GM23248 (cell line): ENCODE results near the gene MYH6. TPM values are rescaled to one million over a fixed set of nuclear protein-coding genes. Genes with fewer than 3 reads are reported as not detected.

ENCODE experiments used
- DNase-seq: peaks from one replicate; pipeline ENCODE4 v3.0.0-alpha.2; 2015
- H2AFZ ChIP-seq: fragments of 200-600 bp; sonication (generic); 2 replicates; pipeline ENCODE4 v1.6.1; 2016; ENCODE audit warnings: antibody characterized with exemption
- H3F3A ChIP-seq: fragments of 200-600 bp; sonication (generic); 2 replicates; pipeline ENCODE4 v1.6.1; 2016; ENCODE audit warnings: mild to moderate bottlenecking, antibody characterized with exemption, mixed run types; ENCODE audit not compliant: insufficient read depth
- H3K27ac ChIP-seq: fragments of 200-600 bp; sonication (generic); 2 replicates; pipeline ENCODE4 v1.5.1; 2016; ENCODE audit warnings: mild to moderate bottlenecking
- H3K27me3 ChIP-seq: fragments of 200-600 bp; sonication (generic); replicated peaks from 2 replicates; pipeline ENCODE4 v1.6.1; 2016; ENCODE audit warnings: mild to moderate bottlenecking; ENCODE audit not compliant: insufficient read depth
- H3K36me3 ChIP-seq: fragments of 200-600 bp; sonication (generic); 2 replicates; pipeline ENCODE4 v1.6.1; 2016; ENCODE audit warnings: low read depth, mild to moderate bottlenecking
- H3K4me1 ChIP-seq: fragments of 200-600 bp; sonication (generic); 2 replicates; pipeline ENCODE4 v1.6.1; 2016; ENCODE audit warnings: mild to moderate bottlenecking; ENCODE audit not compliant: insufficient read depth
- H3K4me2 ChIP-seq: fragments of 200-600 bp; sonication (generic); one replicate; pipeline ENCODE4 v1.6.1; 2016; ENCODE audit warnings: mild to moderate bottlenecking; ENCODE audit not compliant: unreplicated experiment
- H3K4me3 ChIP-seq: fragments of 200-600 bp; sonication (generic); 2 replicates; pipeline ENCODE4 v1.5.1; 2016; ENCODE audit warnings: mild to moderate bottlenecking
- H3K79me2 ChIP-seq: fragments of 200-600 bp; sonication (generic); 2 replicates; pipeline ENCODE4 v1.6.1; 2016; ENCODE audit warnings: mild to moderate bottlenecking; ENCODE audit not compliant: insufficient read depth
- H3K9ac ChIP-seq: fragments of 200-600 bp; sonication (generic); 2 replicates; pipeline ENCODE4 v1.6.1; 2016; ENCODE audit warnings: mild to moderate bottlenecking
- H3K9me2 ChIP-seq: fragments of 200-600 bp; sonication (generic); 2 replicates; pipeline ENCODE4 v1.6.1; 2016; ENCODE audit warnings: mixed run types, mild to moderate bottlenecking, moderate library complexity; ENCODE audit not compliant: insufficient read depth
- H3K9me3 ChIP-seq: fragments of 200-600 bp; sonication (generic); one replicate; pipeline ENCODE4 v1.6.1; 2017; ENCODE audit warnings: low read depth
- H4K20me1 ChIP-seq: fragments of 200-600 bp; sonication (generic); 2 replicates; pipeline ENCODE4 v1.6.0; 2016; ENCODE audit not compliant: insufficient read depth
- EZH2 ChIP-seq: fragments of 200-600 bp; sonication (generic); IDR thresholded peaks from 2 replicates; pipeline ENCODE4 v1.6.1; 2018; ENCODE audit warnings: antibody characterized with exemption, mild to moderate bottlenecking; ENCODE audit not compliant: insufficient read depth, poor library complexity, severe bottlenecking
- EZH2phosphoT487 ChIP-seq: fragments of 200-600 bp; sonication (generic); IDR thresholded peaks from 2 replicates; pipeline ENCODE4 v1.6.1; 2018; ENCODE audit warnings: antibody characterized with exemption, moderate library complexity, mild to moderate bottlenecking, low read depth; ENCODE audit not compliant: insufficient read depth
- WGBS, 2 experiments: methylation state at CpG; one replicate each; pipeline ENCODE4 v1.1.6; 2015 to 2017; ENCODE audit warnings: low lambda C conversion rate in 2 of 2, low coverage in 1 of 2; ENCODE audit errors: missing lambda C conversion rate in 2 of 2; 5-methylcytosine and 5-hydroxymethylcytosine counted together
- in situ Hi-C: fragments of 300-500 bp; cut with MboI; formaldehyde crosslinking; loops from 2 replicates; pipeline ENCODE4 v1.15.0; 2020
- polyA plus RNA-seq: library from polyadenylated mRNA; unstranded; fragments of >200 nt; fragmentation: Nextera tagmentation; extraction: Ambion mirVana; gene quantifications from 2 replicates; pipeline ENCODE4 v1.2.1, GENCODE V29; 2016
- total RNA-seq: library from RNA; depleted of rRNA; stranded (reverse); fragments of >200 nt; shearing (Covaris generic); gene quantifications from 2 replicates; pipeline ENCODE4 v1.2.3, GENCODE V29; 2014

Gene MYH6
- total and polyA plus RNA-seq, 2 experiments from 2014 or later: not detected

DNA sequence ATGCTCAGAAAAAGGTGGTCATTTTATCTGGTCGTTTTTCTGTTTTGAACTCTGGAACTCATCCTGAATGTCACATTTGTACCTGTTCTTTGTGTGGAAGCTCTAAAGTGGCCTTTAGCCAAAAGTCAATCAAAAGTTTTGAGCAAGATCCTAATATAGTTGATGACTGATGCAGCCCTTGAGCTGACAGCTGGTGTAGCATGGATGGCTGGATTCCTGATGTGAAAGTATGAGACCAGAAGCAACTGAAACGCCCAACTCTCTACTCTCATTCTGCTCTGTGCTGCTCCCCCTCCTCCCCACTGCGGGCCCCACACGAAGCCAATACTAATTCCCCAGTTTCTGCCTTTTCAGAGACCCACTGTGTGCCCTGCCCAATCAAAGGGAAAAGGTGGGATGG is 37.7 kb upstream of the MYH6 start:
- Histone ChIP-seq H3K36me3 (no peaks in the 10 kb centered on the region), H3K4me2 (no peak overlapping the region), H3K4me3 (no peak overlapping the region), H3K79me2 (no peaks in the 10 kb centered on the region), H3K27me3 (peaks cover 15% of the 10 kb centered on the region; the same call in 1 of the 2 replicates), H3K9me2 (no peaks in the 10 kb centered on the region), H3K9me3 (no peaks in the 10 kb centered on the region), H4K20me1 (no peaks in the 10 kb centered on the region), H2AFZ (no peak overlapping the region), H3F3A (no peaks in the 10 kb centered on the region), H3K9ac (no peak overlapping the region), H3K4me1 (no peaks in the 10 kb centered on the region), H3K27ac (no peak overlapping the region)
- in situ Hi-C loops: no loop called here
- DNase-seq: no peak
- 11 to 18% methylated on average over 4 of the region's 4 CpGs for WGBS, 2 experiments
- TF ChIP-seq EZH2: no peak
- no peak for TF ChIP-seq EZH2phosphoT487

DNA sequence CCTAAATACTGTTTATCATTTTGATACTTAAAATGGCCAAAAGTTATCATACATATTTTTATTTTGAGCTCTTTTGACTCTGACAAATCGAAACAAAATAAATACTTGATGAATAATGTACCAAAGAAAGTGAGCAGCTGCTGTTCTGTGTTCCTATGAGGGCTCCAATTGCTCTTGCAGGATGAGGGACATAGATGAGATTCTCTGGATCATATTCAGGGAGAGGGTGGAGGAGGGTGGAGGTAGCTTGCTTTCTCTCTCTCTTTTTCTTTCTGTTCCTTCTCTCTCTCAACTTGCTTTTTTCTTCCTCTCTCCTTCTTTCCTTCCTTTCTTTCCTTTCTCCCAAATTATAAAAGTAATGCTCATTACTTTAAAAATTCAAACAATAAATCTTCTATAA is 36.2 kb upstream of the MYH6 start:
- peaks cover 12% of the 10 kb centered on the region; the same call in 1 of the 2 replicates for H3K27me3 ChIP-seq
- H3K4me2 ChIP-seq: no peak overlapping the region
- 2 to 11% methylated on average over 1 of the region's 1 CpG for WGBS, 2 experiments
- H3K79me2 ChIP-seq: no peaks in the 10 kb centered on the region
- in situ Hi-C loops: no loop called here
- H3K4me3 ChIP-seq: no peak overlapping the region
- no peaks in the 10 kb centered on the region for H4K20me1 ChIP-seq
- no peaks in the 10 kb centered on the region for H3F3A ChIP-seq
- no peak overlapping the region for H3K9ac ChIP-seq
- DNase-seq: no peak
- no peaks in the 10 kb centered on the region for H3K9me2 ChIP-seq
- H3K36me3 ChIP-seq: no peaks in the 10 kb centered on the region
- H3K4me1 ChIP-seq: no peaks in the 10 kb centered on the region
- no peaks in the 10 kb centered on the region for H3K9me3 ChIP-seq
- no peak overlapping the region for H3K27ac ChIP-seq
- no peak overlapping the region for H2AFZ ChIP-seq
- TF ChIP-seq EZH2 (no peak), EZH2phosphoT487 (no peak)

DNA sequence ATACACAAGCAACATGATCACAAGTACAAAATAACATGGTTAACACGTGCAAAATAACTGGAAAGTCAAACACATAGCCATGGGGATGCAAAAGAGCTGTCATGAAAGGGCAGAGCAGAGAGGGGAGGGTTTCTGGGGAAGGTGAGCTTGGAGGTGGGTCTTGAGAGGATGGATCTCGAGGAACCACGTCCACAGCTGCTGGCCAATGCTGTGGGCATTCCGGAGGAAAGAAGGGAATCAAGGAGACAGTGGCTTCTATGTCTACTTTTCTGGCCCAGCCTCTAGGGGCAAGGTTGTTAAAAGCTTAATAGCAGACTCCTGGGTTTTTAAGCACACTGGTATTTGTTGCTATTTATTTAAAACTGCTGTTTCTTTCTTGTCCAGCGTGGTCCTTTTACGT is 35.8 kb upstream of the MYH6 start:
- Histone ChIP-seq H3K9me3 (no peaks in the 10 kb centered on the region), H3K4me1 (no peaks in the 10 kb centered on the region), H3K27ac (no peak overlapping the region), H3K4me2 (no peak overlapping the region), H2AFZ (no peak overlapping the region), H3K36me3 (no peaks in the 10 kb centered on the region), H3K9ac (no peak overlapping the region), H3K9me2 (no peaks in the 10 kb centered on the region), H3K79me2 (no peaks in the 10 kb centered on the region), H3K27me3 (peaks cover 10% of the 10 kb centered on the region; the same call in 1 of the 2 replicates), H4K20me1 (no peaks in the 10 kb centered on the region), H3F3A (no peaks in the 10 kb centered on the region), H3K4me3 (no peak overlapping the region)
- WGBS, 2 experiments: 43 to 46% methylated on average over 6 of the region's 6 CpGs
- TF ChIP-seq EZH2 (no peak), EZH2phosphoT487 (no peak)
- DNase-seq: no peak
- in situ Hi-C loops: no loop called here

DNA sequence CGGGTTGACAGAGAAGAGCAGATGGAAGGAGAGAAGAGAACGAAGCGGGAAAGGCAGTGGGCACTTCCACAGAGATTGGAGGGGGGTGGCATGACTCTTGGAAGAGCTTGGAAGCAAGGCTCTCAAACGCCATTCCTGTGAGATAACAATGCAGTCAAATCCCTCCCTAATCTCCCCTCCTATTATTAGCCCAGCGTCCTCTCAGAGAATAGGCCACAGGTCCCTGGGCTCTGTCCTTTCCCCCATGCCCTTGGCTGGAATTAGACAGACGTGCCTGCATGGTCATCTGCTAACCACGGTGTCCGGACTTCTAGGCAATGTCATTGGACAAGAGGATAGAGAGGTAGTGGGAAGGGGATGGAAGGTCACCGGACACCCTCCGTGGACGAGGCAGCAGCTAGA is 35.3 kb upstream of the MYH6 start:
- no peaks in the 10 kb centered on the region for H3K9me3 ChIP-seq
- in situ Hi-C loops: no loop called here
- no peak overlapping the region for H3K4me3 ChIP-seq
- no peaks in the 10 kb centered on the region for H3K36me3 ChIP-seq
- H2AFZ ChIP-seq: no peak overlapping the region
- H3K4me2 ChIP-seq: no peak overlapping the region
- H3K4me1 ChIP-seq: no peaks in the 10 kb centered on the region
- no peak for DNase-seq
- no peaks in the 10 kb centered on the region for H3F3A ChIP-seq
- H4K20me1 ChIP-seq: no peaks in the 10 kb centered on the region
- H3K9me2 ChIP-seq: no peaks in the 10 kb centered on the region
- H3K79me2 ChIP-seq: no peaks in the 10 kb centered on the region
- H3K27ac ChIP-seq: no peak overlapping the region
- H3K9ac ChIP-seq: no peak overlapping the region
- 38% methylated on average over 11 of the region's 11 CpGs for WGBS, 2 experiments
- TF ChIP-seq EZH2phosphoT487 (no peak), EZH2 (no peak)
- peaks cover 10% of the 10 kb centered on the region; the same call in 1 of the 2 replicates for H3K27me3 ChIP-seq
